H1 (cell line): ENCODE results near the gene ISM1. TPM values are rescaled to one million over a fixed set of nuclear protein-coding genes. Genes with fewer than 3 reads are reported as not detected.

Experiments used
- CHD7 ChIP-seq: fragments of 300-600 bp; sonication (generic); IDR thresholded peaks from 2 replicates; pipeline ENCODE4 v1.7.1; 2012; ENCODE audit warnings: low read length, moderate library complexity, mild to moderate bottlenecking, inconsistent platforms; ENCODE audit not compliant: insufficient replicate concordance
- CTCF ChIP-seq, 3 experiments: IDR thresholded peaks; 1 replicate in 2 of 3; 2 replicates in 1 of 3; pipeline versions ENCODE4 v1.5.1 to v1.6.1; 2011; ENCODE audit warnings: low read length in 3 of 3, mild to moderate bottlenecking in 3 of 3, inconsistent platforms in 2 of 3, low read depth in 1 of 3, moderate library complexity in 1 of 3; ENCODE audit not compliant: insufficient read depth in 1 of 3; ENCODE audit errors: control extremely low read depth in 1 of 3
- MAX ChIP-seq: IDR thresholded peaks from 2 replicates; pipeline ENCODE4 v1.6.1; 2012; ENCODE audit warnings: inconsistent platforms
- POLR2A ChIP-seq, 2 experiments: IDR thresholded peaks; 1 replicate in 1 of 2; 2 replicates in 1 of 2; pipeline ENCODE4 v1.6.1; 2011; ENCODE audit warnings: low read depth in 2 of 2, low read length in 2 of 2, mild to moderate bottlenecking in 2 of 2; ENCODE audit errors: control extremely low read depth in 1 of 2
- RXRA ChIP-seq: IDR thresholded peaks from 2 replicates; pipeline ENCODE4 v1.6.1; 2011; ENCODE audit warnings: low read depth, mild to moderate bottlenecking, low read length, moderate library complexity; ENCODE audit not compliant: insufficient read depth
- SP1 ChIP-seq: IDR thresholded peaks from 2 replicates; pipeline ENCODE4 v1.6.1; 2011; ENCODE audit warnings: low read depth, low read length
- SP4 ChIP-seq: IDR thresholded peaks from 2 replicates; pipeline ENCODE4 v1.6.1; 2012; ENCODE audit warnings: low read length, inconsistent platforms
- TEAD4 ChIP-seq: IDR thresholded peaks from 2 replicates; pipeline ENCODE4 v1.6.1; 2012; ENCODE audit warnings: low read depth, low read length, inconsistent platforms, mixed read lengths
- polyA plus RNA-seq, 7 experiments: library from polyadenylated mRNA; depleted of rRNA in 3 of 7; stranded (reverse) in 5 of 7; unstranded in 2 of 7; fragments of >200 nt in 5 of 7; fragments of 200-250 nt in 2 of 7; gene quantifications; 1 replicate in 5 of 7; 2 replicates in 1 of 7; 4 replicates in 1 of 7; pipeline versions ENCODE4 v1.2.1 to v1.2.3, GENCODE V29; 2011 to 2013; ENCODE audit warnings: missing spikeins in 2 of 7, mixed read lengths in 2 of 7
- total RNA-seq: library from RNA; stranded (reverse); fragmentation: NEBNext Ultra II Directional; extraction: Animal tissue kit (Norgen Biotek cat#: 25700); gene quantifications from 2 replicates; pipeline ENCODE4 v1.2.1, GENCODE V29; 2021

The ISM1 gene
- total and polyA plus RNA-seq, 2 of the 8 experiments (the other 6 are each of a cell fraction or from before 2014, with no cell fraction given) = 0.62 to 0.97 TPM

GRCh38 chr20:13278812-13279570, 57.9 kb downstream of the ISM1 start (continued):
- TF ChIP-seq CHD7 (no peak), POLR2A (IDR thresholded peaks at IDR 0.05; ENCODE audit: control extremely low read depth in 1 of 2, low read depth in 2 of 2, low read length in 2 of 2) (no peak), CTCF (IDR thresholded peaks at IDR 0.05; ENCODE audit: control extremely low read depth in 1 of 3, insufficient read depth in 1 of 3, low read depth in 1 of 3, low read length in 3 of 3) (no peak), MAX (no peak), SP1 (no peak), TEAD4 (no peak), SP4 (no peak), RXRA (no peak)
